Mesenchymal stem cell (in vitro differentiated cells and primary cell): ENCODE measurements around the gene CAMKMT.

Experiments
- DNase-seq: peaks from one replicate; pipeline ENCODE4 v3.0.0-alpha.2; 2013
- H2AFZ ChIP-seq: one replicate; pipeline ENCODE4 v1.6.1; 2013; ENCODE audit warnings: low read depth, mild to moderate bottlenecking, control low read depth, inconsistent platforms, low read length, moderate library complexity
- H2AK5ac ChIP-seq: 2 replicates; pipeline ENCODE4 v1.6.1; 2013; ENCODE audit warnings: low read length, moderate library complexity, mild to moderate bottlenecking, inconsistent platforms; ENCODE audit not compliant: severe bottlenecking
- H2BK120ac ChIP-seq: one replicate; pipeline ENCODE4 v1.6.1; 2013; ENCODE audit warnings: low read depth, mild to moderate bottlenecking, inconsistent platforms, low read length, moderate library complexity
- H2BK12ac ChIP-seq, 2 experiments: one replicate each; pipeline ENCODE4 v1.6.1; 2013; ENCODE audit warnings: inconsistent platforms in 2 of 2, low read length in 2 of 2, mild to moderate bottlenecking in 2 of 2, moderate library complexity in 2 of 2, control low read depth in 1 of 2
- H2BK15ac ChIP-seq: one replicate; pipeline ENCODE4 v1.6.1; 2013; ENCODE audit warnings: mild to moderate bottlenecking, low read depth, inconsistent platforms; ENCODE audit not compliant: poor library complexity, severe bottlenecking
- H2BK5ac ChIP-seq: 2 replicates; pipeline ENCODE4 v1.6.1; 2013; ENCODE audit warnings: low read depth, mild to moderate bottlenecking, low read length, control low read depth, inconsistent platforms; ENCODE audit not compliant: poor library complexity, severe bottlenecking
- H3K14ac ChIP-seq, 2 experiments: one replicate each; pipeline ENCODE4 v1.6.1; 2013; ENCODE audit warnings: inconsistent platforms in 2 of 2, low read length in 2 of 2, control low read depth in 1 of 2, mild to moderate bottlenecking in 1 of 2, moderate library complexity in 1 of 2
- H3K18ac ChIP-seq, 2 experiments: one replicate each; pipeline ENCODE4 v1.6.1; 2013; ENCODE audit warnings: inconsistent platforms in 2 of 2, low read length in 2 of 2, control low read depth in 1 of 2, low read depth in 1 of 2, mild to moderate bottlenecking in 1 of 2
- H3K23ac ChIP-seq, 2 experiments: one replicate each; pipeline ENCODE4 v1.6.1; 2013; ENCODE audit warnings: inconsistent platforms in 2 of 2, low read length in 2 of 2, mild to moderate bottlenecking in 2 of 2, moderate library complexity in 2 of 2, control low read depth in 1 of 2
- H3K27ac ChIP-seq: 2 replicates; pipeline ENCODE4 v1.5.1; 2013; ENCODE audit warnings: mild to moderate bottlenecking, moderate library complexity, low read length, control low read depth, inconsistent platforms; ENCODE audit not compliant: poor library complexity, severe bottlenecking
- H3K27me3 ChIP-seq, 2 experiments: 2 replicates each; pipeline versions ENCODE4 v1.6.1 to v1.7.0; 2013; ENCODE audit warnings: low read length in 2 of 2, mild to moderate bottlenecking in 2 of 2, moderate library complexity in 2 of 2, control low read depth in 1 of 2, inconsistent platforms in 1 of 2; ENCODE audit not compliant: control insufficient read depth in 1 of 2, insufficient read depth in 1 of 2
- H3K36me3 ChIP-seq, 2 experiments: 2 replicates each; pipeline versions ENCODE4 v1.6.1 to v1.7.0; 2013; ENCODE audit warnings: low read length in 2 of 2, control low read depth in 1 of 2, inconsistent platforms in 1 of 2, low read depth in 1 of 2, mild to moderate bottlenecking in 1 of 2; ENCODE audit not compliant: insufficient read depth in 2 of 2, control insufficient read depth in 1 of 2
- H3K4ac ChIP-seq, 2 experiments: one replicate each; pipeline ENCODE4 v1.6.1; 2013; ENCODE audit warnings: inconsistent platforms in 2 of 2, low read length in 2 of 2, mild to moderate bottlenecking in 2 of 2, moderate library complexity in 2 of 2, control low read depth in 1 of 2, low read depth in 1 of 2
- H3K4me1 ChIP-seq: 2 replicates; pipeline ENCODE4 v1.6.1; 2013; ENCODE audit warnings: low read depth, low read length, control low read depth; ENCODE audit not compliant: control insufficient read depth, insufficient read depth
- H3K4me2 ChIP-seq: 2 replicates; pipeline ENCODE4 v1.6.1; 2013; ENCODE audit warnings: low read length, mild to moderate bottlenecking, inconsistent platforms; ENCODE audit not compliant: poor library complexity, severe bottlenecking
- H3K4me3 ChIP-seq, 2 experiments: 2 replicates each; pipeline versions ENCODE4 v1.5.1 to v1.7.0; 2013; ENCODE audit warnings: low read length in 2 of 2, mild to moderate bottlenecking in 2 of 2, control low read depth in 1 of 2, low read depth in 1 of 2; ENCODE audit not compliant: insufficient read depth in 1 of 2
- H3K79me1 ChIP-seq: replicated peaks from 2 replicates; pipeline ENCODE4 v1.6.1; 2013; ENCODE audit warnings: mild to moderate bottlenecking, control low read depth, low read length, inconsistent platforms; ENCODE audit not compliant: poor library complexity, severe bottlenecking
- H3K9ac ChIP-seq: 2 replicates; pipeline ENCODE4 v1.7.0; 2013; ENCODE audit warnings: mild to moderate bottlenecking, low read length, moderate library complexity
- H3K9me3 ChIP-seq: 2 replicates; pipeline ENCODE4 v1.7.0; 2013; ENCODE audit warnings: mild to moderate bottlenecking, low read length; ENCODE audit not compliant: control insufficient read depth
- H4K8ac ChIP-seq: one replicate; pipeline ENCODE4 v1.6.1; 2013; ENCODE audit warnings: inconsistent platforms, mild to moderate bottlenecking, low read length, moderate library complexity
- H4K91ac ChIP-seq: one replicate; pipeline ENCODE4 v1.6.1; 2013; ENCODE audit warnings: mild to moderate bottlenecking, low read length, inconsistent platforms
- whole genome bisulfite sequencing: methylation state at CpG from one replicate; pipeline ENCODE4 v1.1.7; 2013; ENCODE audit warnings: mixed read lengths; 5-methylcytosine and 5-hydroxymethylcytosine counted together

The CAMKMT gene

DNA sequence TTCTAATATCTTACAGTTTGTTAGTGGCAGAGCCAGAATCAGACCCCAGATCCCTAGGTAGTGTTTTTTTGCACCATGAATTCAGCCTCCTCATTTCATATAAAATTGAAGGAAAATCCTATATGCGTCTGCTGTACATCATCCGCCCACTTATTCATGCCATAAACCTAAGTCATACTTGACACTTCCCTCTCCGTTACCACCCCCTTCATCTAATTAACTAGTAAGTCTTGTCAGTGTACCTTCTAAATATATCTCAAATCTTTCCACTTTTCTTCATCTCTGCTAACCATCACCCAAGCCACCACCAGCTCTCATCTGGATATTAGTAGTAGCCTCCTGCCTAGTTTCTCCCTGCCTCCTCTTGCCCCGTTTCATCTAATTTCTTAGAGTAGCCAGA, 331.1 kb downstream of the CAMKMT start:
- Histone ChIP-seq H3K79me1 (peaks cover 2% of the 10 kb centered on the region), H3K36me3 (no peaks in the 10 kb centered on the region), H3K23ac (no peak overlapping the region), H2BK120ac (no peak overlapping the region), H2AK5ac (no peak overlapping the region), H3K4ac (no peak overlapping the region), H3K9me3 (no peaks in the 10 kb centered on the region), H2BK15ac (no peak overlapping the region), H3K27me3 (no peaks in the 10 kb centered on the region), H3K4me2 (no peak overlapping the region), H2BK5ac (no peak overlapping the region), H3K14ac (no peak overlapping the region), H3K27ac (no peak overlapping the region), H2BK12ac (no peak overlapping the region), H3K9ac (no peak overlapping the region), H3K4me1 (no peaks in the 10 kb centered on the region), H3K4me3 (no peak overlapping the region), H2AFZ (no peak overlapping the region), H4K8ac (no peak overlapping the region), H4K91ac (no peak overlapping the region), H3K18ac (no peak overlapping the region)
- DNase-seq, result no peak
- 93% methylated on average over 4 of the region's 4 CpGs for WGBS

GRCh38 chr2:44700824-44701223, 339.1 kb downstream of the CAMKMT start:
- Histone ChIP-seq H3K4me1 (no peaks in the 10 kb centered on the region), H2BK15ac (no peak overlapping the region), H2AFZ (no peak overlapping the region), H4K91ac (no peak overlapping the region), H2AK5ac (no peak overlapping the region), H3K4me3 (no peak overlapping the region), H3K9ac (no peak overlapping the region), H2BK120ac (no peak overlapping the region), H3K14ac (no peak overlapping the region), H3K79me1 (no peaks in the 10 kb centered on the region), H3K18ac (no peak overlapping the region), H3K23ac (no peak overlapping the region), H2BK5ac (no peak overlapping the region), H2BK12ac (no peak overlapping the region), H3K27me3 (no peaks in the 10 kb centered on the region), H3K27ac (no peak overlapping the region), H3K4me2 (no peak overlapping the region), H3K36me3 (no peaks in the 10 kb centered on the region), H4K8ac (no peak overlapping the region), H3K4ac (no peak overlapping the region), H3K9me3 (no peaks in the 10 kb centered on the region)
- 87% methylated on average over 3 of the region's 5 CpGs for WGBS
- no peak for DNase-seq

- Histone ChIP-seq H3K9me3 (no peaks in the 10 kb centered on the region), H3K79me1 (no peaks in the 10 kb centered on the region), H3K4me3 (no peak overlapping the region), H4K8ac (no peak overlapping the region), H2AFZ (no peak overlapping the region), H2BK12ac (no peak overlapping the region), H3K27me3 (no peaks in the 10 kb centered on the region), H2BK120ac (no peak overlapping the region), H3K27ac (no peak overlapping the region), H2BK15ac (no peak overlapping the region), H3K14ac (no peak overlapping the region), H4K91ac (no peak overlapping the region), H3K9ac (no peak overlapping the region), H3K4me2 (no peak overlapping the region), H3K4me1 (no peaks in the 10 kb centered on the region), H3K23ac (no peak overlapping the region), H2BK5ac (no peak overlapping the region), H3K4ac (no peak overlapping the region), H2AK5ac (no peak overlapping the region), H3K36me3 (no peaks in the 10 kb centered on the region), H3K18ac (no peak overlapping the region)
- DNase-seq, result no peak
- 64% methylated on average over 5 of the region's 5 CpGs for WGBS
Measured at GRCh38 chr2:44705356-44705755, 343.6 kb downstream of the CAMKMT start.

DNA sequence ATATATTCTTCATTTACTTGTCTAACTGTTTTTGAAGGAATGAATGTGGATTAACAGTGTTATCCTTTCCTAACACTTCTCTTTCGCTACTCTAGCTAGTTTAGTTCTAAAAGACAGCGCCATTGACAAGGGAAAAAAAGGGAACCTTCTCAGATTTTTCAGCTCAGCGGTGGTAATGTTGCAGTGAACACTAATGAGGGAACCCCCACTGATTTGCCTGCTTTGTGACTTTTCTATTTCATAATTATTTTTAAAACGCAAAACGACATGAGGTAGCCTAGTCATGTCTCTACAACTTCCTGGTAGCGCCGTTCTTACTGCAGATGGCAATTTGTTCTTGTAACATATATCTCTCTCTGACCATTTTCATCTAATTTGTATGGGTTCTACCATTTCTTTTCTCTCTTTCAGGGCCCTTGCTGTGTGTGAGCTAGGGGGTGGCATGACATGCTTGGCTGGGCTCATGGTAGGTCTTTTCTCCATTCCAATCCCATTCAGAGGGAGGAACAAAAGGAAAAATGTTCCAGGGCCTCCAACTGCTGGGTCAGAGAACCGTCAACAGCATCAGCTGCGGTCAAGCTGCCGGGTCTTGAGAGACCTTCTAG, 344.2 kb downstream of the CAMKMT start:
- Histone ChIP-seq H2BK120ac (no peak overlapping the region), H3K4me2 (no peak overlapping the region), H3K9me3 (no peaks in the 10 kb centered on the region), H3K36me3 (no peaks in the 10 kb centered on the region), H3K23ac (no peak overlapping the region), H2BK5ac (no peak overlapping the region), H3K18ac (no peak overlapping the region), H4K91ac (no peak overlapping the region), H3K14ac (no peak overlapping the region), H3K79me1 (no peaks in the 10 kb centered on the region), H3K4ac (no peak overlapping the region), H2AFZ (no peak overlapping the region), H4K8ac (no peak overlapping the region), H2AK5ac (no peak overlapping the region), H2BK15ac (no peak overlapping the region), H3K27ac (no peak overlapping the region), H2BK12ac (no peak overlapping the region), H3K9ac (no peak overlapping the region), H3K4me3 (no peak overlapping the region), H3K4me1 (no peaks in the 10 kb centered on the region), H3K27me3 (no peaks in the 10 kb centered on the region)
- 96% methylated on average over 10 of the region's 10 CpGs for WGBS
- no peak for DNase-seq
